ENCODE results near the gene CREBBP. TPM values are rescaled to one million over a fixed set of nuclear protein-coding genes. Genes with fewer than 3 reads are reported as not detected.

The CREBBP gene
- total RNA-seq, 2 experiments from 2014 or later: 49.2 to 53.2 TPM

GRCh38 chr16:3744018-3744417, 136.5 kb downstream of the CREBBP start:
- no peaks in the 10 kb centered on the region for H3K9me3 Mint-ChIP-seq (ENCODE audit: low read depth)
- H3K4me3 Mint-ChIP-seq: no peak overlapping the region
- H3K27me3 Mint-ChIP-seq: no peaks in the 10 kb centered on the region
- H3K36me3 Mint-ChIP-seq: peaks cover 30% of the 10 kb centered on the region
- no peak overlapping the region for H3K27ac Mint-ChIP-seq
- CTCF ChIA-PET: no interaction called here
- DNase-seq: no peak
- H3K4me1 Mint-ChIP-seq: peaks cover 3% of the 10 kb centered on the region
- ATAC-seq: no peak

- H3K27me3 Mint-ChIP-seq: no peaks in the 10 kb centered on the region
- CTCF ChIA-PET: no interaction called here
- ATAC-seq (no peak), DNase-seq (no peak)
- peaks cover 35% of the 10 kb centered on the region for H3K36me3 Mint-ChIP-seq
- H3K4me3 Mint-ChIP-seq: no peak overlapping the region
- peaks cover 7% of the 10 kb centered on the region for H3K4me1 Mint-ChIP-seq
- no peaks in the 10 kb centered on the region for H3K9me3 Mint-ChIP-seq (ENCODE audit: low read depth)
- no peak overlapping the region for H3K27ac Mint-ChIP-seq
These were observed 139.6 kb downstream of the CREBBP start for GRCh38 chr16:3740934-3741333.

GRCh38 chr16:3740186-3740585, 140.3 kb downstream of the CREBBP start:
- CTCF ChIA-PET: no interaction called here
- H3K4me3 Mint-ChIP-seq: no peak overlapping the region
- H3K9me3 Mint-ChIP-seq (ENCODE audit: low read depth): no peaks in the 10 kb centered on the region
- H3K27ac Mint-ChIP-seq: no peak overlapping the region
- H3K27me3 Mint-ChIP-seq: no peaks in the 10 kb centered on the region
- peaks cover 7% of the 10 kb centered on the region for H3K4me1 Mint-ChIP-seq
- no peak for DNase-seq
- H3K36me3 Mint-ChIP-seq: peaks cover 40% of the 10 kb centered on the region
- ATAC-seq: no peak

DNA sequence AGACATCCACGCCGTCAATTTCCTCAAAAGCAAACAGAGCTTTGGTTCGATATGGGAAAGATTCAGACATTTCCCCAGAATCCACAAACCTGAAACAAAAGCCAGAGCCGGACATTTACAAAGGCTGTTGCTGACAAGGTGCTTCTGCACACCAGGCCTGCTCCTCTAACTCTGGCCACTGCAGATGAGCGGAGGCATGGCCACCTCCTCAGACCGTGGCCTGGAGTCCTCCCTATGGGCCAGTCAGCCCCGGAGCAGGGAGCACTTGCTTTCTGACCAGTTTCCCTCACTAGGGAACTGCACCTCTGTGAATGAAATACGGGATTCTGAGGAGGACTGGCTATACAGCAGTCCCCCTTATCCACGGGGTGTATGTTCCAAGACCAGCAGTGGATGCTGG, 140.9 kb downstream of the CREBBP start:
- peaks cover 41% of the 10 kb centered on the region for H3K36me3 Mint-ChIP-seq
- H3K4me1 Mint-ChIP-seq: peaks cover 7% of the 10 kb centered on the region
- ATAC-seq: no peak
- CTCF ChIA-PET: no interaction called here
- no peaks in the 10 kb centered on the region for H3K27me3 Mint-ChIP-seq
- no peak overlapping the region for H3K27ac Mint-ChIP-seq
- no peak overlapping the region for H3K4me3 Mint-ChIP-seq
- no peaks in the 10 kb centered on the region for H3K9me3 Mint-ChIP-seq (ENCODE audit: low read depth)
- no peak for DNase-seq

DNA sequence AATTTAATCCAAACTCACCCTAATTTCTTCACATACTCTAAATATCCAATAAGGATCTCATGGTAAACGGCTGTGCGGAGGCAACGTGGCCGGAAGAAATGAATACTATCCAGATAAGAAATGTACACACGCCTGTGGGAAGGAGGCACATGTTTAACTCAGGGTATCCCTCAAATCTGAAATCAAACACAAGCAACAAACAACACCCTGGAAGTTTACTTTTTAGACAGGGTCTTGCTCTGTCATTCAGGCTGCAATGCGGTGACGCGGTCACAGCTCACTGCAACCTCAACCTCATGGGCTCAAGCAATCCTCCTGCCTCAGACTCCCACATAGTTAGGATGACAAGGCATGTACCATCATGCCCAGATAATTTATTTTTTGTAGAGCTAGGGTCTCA, 142.0 kb downstream of the CREBBP start:
- Mint-ChIP-seq H3K27me3 (no peaks in the 10 kb centered on the region), H3K4me3 (no peak overlapping the region), H3K9me3 (ENCODE audit: low read depth) (no peaks in the 10 kb centered on the region), H3K36me3 (peaks cover 45% of the 10 kb centered on the region), H3K27ac (peak overlapping the region; percentile 5), H3K4me1 (peaks cover 7% of the 10 kb centered on the region)
- DNase-seq (no peak), ATAC-seq (no peak)
- CTCF ChIA-PET: no interaction called here

- Mint-ChIP-seq H3K27me3 (no peaks in the 10 kb centered on the region), H3K9me3 (ENCODE audit: low read depth) (no peaks in the 10 kb centered on the region), H3K27ac (no peak overlapping the region), H3K36me3 (peaks cover 43% of the 10 kb centered on the region), H3K4me1 (peaks cover 7% of the 10 kb centered on the region), H3K4me3 (no peak overlapping the region)
- CTCF ChIA-PET: no interaction called here
- DNase-seq (no peak), ATAC-seq (no peak)
These were observed 142.4 kb downstream of the CREBBP start for GRCh38 chr16:3738128-3738527.

- H3K36me3 Mint-ChIP-seq: peaks cover 42% of the 10 kb centered on the region
These were observed 143.3 kb downstream of the CREBBP start for GRCh38 chr16:3737181-3737580.

GRCh38 chr16:3736116-3736515, 144.4 kb downstream of the CREBBP start:
- Mint-ChIP-seq H3K9me3 (ENCODE audit: low read depth) (no peaks in the 10 kb centered on the region), H3K4me1 (peaks cover 7% of the 10 kb centered on the region), H3K4me3 (no peak overlapping the region), H3K27me3 (no peaks in the 10 kb centered on the region), H3K27ac (no peak overlapping the region), H3K36me3 (peaks cover 44% of the 10 kb centered on the region)
- DNase-seq (no peak), ATAC-seq (no peak)
- CTCF ChIA-PET: no interaction called here

More at GRCh38 chr16:3737181-3737580, 143.3 kb downstream of the CREBBP start:
- Mint-ChIP-seq H3K27me3 (no peaks in the 10 kb centered on the region), H3K4me3 (no peak overlapping the region), H3K27ac (no peak overlapping the region), H3K9me3 (ENCODE audit: low read depth) (no peaks in the 10 kb centered on the region), H3K4me1 (peaks cover 7% of the 10 kb centered on the region)
- no peak for DNase-seq
- CTCF ChIA-PET: no interaction called here
- ATAC-seq: no peak

- Mint-ChIP-seq H3K4me3 (no peak overlapping the region), H3K9me3 (ENCODE audit: low read depth) (no peaks in the 10 kb centered on the region), H3K27me3 (no peaks in the 10 kb centered on the region), H3K4me1 (peaks cover 7% of the 10 kb centered on the region), H3K36me3 (peaks cover 46% of the 10 kb centered on the region), H3K27ac (no peak overlapping the region)
- ATAC-seq: no peak
- no peak for DNase-seq
- CTCF ChIA-PET: no interaction called here
These were observed 145.0 kb downstream of the CREBBP start for GRCh38 chr16:3735541-3735940.

DNA sequence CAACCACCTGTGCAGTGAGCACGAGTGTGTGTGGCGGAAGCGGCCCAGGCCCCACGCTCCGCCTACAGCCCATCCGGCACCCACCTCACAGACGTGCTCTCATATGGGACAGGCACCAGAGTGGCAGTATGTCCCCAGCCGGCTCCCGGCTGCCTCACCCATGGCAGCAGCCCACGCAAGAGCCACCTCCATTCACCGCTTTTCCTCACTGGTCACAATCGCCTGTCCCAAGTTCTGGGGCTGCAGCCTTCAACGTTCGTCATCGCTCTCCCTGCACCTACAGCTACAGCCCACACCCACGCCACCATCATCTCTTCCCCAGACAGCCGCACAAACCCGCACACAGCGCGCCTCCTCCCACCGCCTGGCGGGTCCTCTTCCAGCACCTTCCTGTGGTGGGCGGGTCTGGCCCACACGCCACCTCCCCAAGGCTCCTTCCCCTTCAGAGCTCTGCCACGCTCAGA, 145.7 kb downstream of the CREBBP start:
- Mint-ChIP-seq H3K9me3 (ENCODE audit: low read depth) (no peaks in the 10 kb centered on the region), H3K36me3 (peaks cover 47% of the 10 kb centered on the region), H3K27me3 (no peaks in the 10 kb centered on the region), H3K27ac (no peak overlapping the region), H3K4me3 (no peak overlapping the region), H3K4me1 (peaks cover 7% of the 10 kb centered on the region)
- no peak for ATAC-seq
- DNase-seq: no peak
- CTCF ChIA-PET: no interaction called here

GRCh38 chr16:3734084-3734757, 146.3 kb downstream of the CREBBP start:
- H3K9me3 Mint-ChIP-seq (ENCODE audit: low read depth): no peaks in the 10 kb centered on the region
- H3K27ac Mint-ChIP-seq: no peak overlapping the region
- H3K36me3 Mint-ChIP-seq: peaks cover 44% of the 10 kb centered on the region
- no peak overlapping the region for H3K4me3 Mint-ChIP-seq
- H3K4me1 Mint-ChIP-seq: peaks cover 6% of the 10 kb centered on the region
- no peak for ATAC-seq
- CTCF ChIA-PET: no interaction called here
- no peak for DNase-seq
- H3K27me3 Mint-ChIP-seq: no peaks in the 10 kb centered on the region

DNA sequence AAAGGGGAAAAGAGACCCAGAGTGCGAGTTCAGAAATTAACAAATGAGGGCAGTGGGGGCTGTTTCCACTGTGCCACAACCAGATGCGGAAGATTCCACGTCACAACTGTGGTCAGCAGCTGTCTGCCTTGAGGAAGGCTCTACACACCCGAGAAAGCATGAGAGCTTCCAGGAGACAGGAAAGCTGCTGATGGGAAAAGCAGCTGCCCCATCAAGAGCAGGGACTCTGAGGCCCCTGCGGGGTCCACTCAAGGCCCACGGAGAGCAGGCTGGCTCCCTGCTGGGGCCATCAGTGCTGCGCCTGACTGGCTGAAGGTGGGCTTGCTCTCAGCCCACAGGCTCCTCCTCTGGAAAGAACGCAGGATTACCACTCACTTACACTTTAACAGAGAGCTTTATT, 148.3 kb downstream of the CREBBP start:
- CTCF ChIA-PET: no interaction called here
- Mint-ChIP-seq H3K4me3 (no peak overlapping the region), H3K27ac (no peak overlapping the region), H3K27me3 (no peaks in the 10 kb centered on the region), H3K4me1 (no peaks in the 10 kb centered on the region), H3K9me3 (ENCODE audit: low read depth) (no peaks in the 10 kb centered on the region), H3K36me3 (peaks cover 47% of the 10 kb centered on the region)
- ATAC-seq (no peak), DNase-seq (no peak)

GRCh38 chr16:3731126-3731935, 149.2 kb downstream of the CREBBP start:
- Mint-ChIP-seq H3K4me3 (no peak overlapping the region), H3K9me3 (ENCODE audit: low read depth) (no peaks in the 10 kb centered on the region), H3K27ac (no peak overlapping the region), H3K27me3 (no peaks in the 10 kb centered on the region), H3K4me1 (no peaks in the 10 kb centered on the region), H3K36me3 (peaks cover 44% of the 10 kb centered on the region)
- ATAC-seq (no peak), DNase-seq (no peak)
- CTCF ChIA-PET: no interaction called here

All from activated CD8-positive, alpha-beta memory T cell treated with anti-CD3 and anti-CD28 coated beads, Interleukin-2, amount 10 ng/mL, durations not matched to agents 7 days and 5 days (primary cell).